Hematopoietic multipotent progenitor cell treated with erythropoietin and hydrocortisone succinate and interleukin-3 and kit ligand, for 17 days (in vitro differentiated cells): ENCODE measurements around the gene DGCR6L.
"Not testable (repeated sequence)": the region's sequence is repeated elsewhere in the genome, so short reads cannot be mapped to it uniquely, and the experiment has no call there.

ENCODE experiments used
- DNase-seq: peaks from one replicate; pipeline ENCODE4 v3.0.0-alpha.2; 2015; ENCODE audit warnings: low spot score

Gene DGCR6L

DNA sequence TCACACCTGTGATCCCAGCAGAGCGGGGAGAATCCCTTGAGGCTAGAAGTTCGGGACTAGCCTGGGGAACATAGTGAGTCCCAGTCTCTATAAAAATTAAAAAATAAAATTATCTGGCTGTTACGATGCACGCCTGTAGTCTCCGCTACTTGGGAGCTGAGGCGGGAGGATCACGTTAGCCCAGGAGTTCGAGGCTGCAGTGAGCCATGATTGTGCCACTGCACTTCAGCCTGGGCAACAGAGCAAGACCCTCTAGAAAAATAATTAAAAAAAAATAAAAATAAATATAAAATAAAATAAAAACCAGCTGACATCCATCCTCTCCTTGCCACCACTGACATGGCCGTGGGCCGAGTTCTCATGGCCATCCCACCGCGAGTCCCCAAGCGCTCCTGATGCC lies 44.0 kb downstream of the DGCR6L start:
- DNase-seq = no peak

- not testable (repeated sequence) for DNase-seq
These were observed 44.5 kb downstream of the DGCR6L start for GRCh38 chr22:20275325-20275724.

DNA sequence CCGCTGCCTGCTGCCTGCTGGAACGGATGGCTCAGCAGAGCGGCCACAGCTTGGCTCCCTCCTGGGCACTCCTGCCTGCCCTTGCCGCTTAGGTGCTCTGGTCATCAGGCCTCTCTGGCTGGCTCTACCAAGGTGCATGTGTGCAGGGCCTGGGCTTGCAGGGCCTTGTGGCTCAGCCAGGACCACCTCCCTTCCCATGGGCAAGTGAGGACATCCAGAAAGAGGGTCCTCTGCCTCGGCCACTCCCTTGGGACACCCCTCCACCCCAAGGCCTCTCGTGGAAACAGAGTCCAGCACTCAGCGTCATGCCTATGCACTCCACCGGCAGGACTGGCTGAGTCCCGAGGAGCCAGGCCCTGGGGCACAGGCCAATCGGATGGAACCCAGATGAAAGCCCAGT lies 45.5 kb downstream of the DGCR6L start:
- DNase-seq = not testable (repeated sequence)

DNA sequence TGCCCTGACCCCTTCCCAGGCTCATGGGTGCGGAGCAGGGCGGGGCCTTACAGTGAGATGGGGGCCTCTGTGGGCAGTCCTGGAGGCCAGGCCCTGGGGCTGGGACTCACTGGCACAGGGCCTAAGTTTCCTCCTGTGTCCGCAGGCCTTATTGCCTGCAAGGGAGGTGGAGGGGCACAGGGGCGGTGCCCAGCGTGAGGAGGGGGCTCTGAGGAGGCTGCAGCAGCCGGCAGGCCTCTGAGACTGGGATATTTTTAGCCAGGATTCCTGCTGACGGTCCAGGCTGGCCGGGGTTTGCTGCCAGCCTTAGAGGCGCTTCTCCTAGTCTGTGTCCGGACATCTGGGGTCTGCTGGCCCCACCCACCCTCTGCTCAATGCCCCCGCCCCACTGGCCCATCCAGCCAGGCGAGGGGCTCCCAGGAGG lies 46.1 kb downstream of the DGCR6L start:
- no peak for DNase-seq

DNA sequence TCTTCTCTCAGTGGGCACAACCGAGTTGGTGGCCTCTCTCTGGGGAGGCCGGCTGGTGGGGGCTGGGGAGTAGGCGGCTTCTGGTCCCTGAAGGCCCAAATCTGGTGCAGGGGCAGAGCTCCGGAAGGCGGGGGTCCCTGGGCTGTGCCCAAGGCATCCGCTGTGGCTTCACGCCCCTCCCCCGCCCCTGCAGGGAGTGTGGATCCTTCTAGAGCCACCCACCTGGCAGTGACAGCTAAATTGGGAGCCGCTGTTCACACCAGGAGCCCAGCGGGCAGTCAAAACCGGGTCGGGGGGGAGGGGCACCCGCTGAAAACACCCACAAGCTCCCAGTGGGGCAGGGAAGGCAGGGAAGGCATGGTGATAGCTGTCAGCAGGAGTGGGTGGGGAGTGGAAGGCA lies 47.2 kb downstream of the DGCR6L start:
- no peak for DNase-seq

- no peak for DNase-seq
These were observed 47.7 kb downstream of the DGCR6L start for GRCh38 chr22:20272174-20272573.

- no peak for DNase-seq
These were observed 48.5 kb downstream of the DGCR6L start for GRCh38 chr22:20271114-20271994.

DNA sequence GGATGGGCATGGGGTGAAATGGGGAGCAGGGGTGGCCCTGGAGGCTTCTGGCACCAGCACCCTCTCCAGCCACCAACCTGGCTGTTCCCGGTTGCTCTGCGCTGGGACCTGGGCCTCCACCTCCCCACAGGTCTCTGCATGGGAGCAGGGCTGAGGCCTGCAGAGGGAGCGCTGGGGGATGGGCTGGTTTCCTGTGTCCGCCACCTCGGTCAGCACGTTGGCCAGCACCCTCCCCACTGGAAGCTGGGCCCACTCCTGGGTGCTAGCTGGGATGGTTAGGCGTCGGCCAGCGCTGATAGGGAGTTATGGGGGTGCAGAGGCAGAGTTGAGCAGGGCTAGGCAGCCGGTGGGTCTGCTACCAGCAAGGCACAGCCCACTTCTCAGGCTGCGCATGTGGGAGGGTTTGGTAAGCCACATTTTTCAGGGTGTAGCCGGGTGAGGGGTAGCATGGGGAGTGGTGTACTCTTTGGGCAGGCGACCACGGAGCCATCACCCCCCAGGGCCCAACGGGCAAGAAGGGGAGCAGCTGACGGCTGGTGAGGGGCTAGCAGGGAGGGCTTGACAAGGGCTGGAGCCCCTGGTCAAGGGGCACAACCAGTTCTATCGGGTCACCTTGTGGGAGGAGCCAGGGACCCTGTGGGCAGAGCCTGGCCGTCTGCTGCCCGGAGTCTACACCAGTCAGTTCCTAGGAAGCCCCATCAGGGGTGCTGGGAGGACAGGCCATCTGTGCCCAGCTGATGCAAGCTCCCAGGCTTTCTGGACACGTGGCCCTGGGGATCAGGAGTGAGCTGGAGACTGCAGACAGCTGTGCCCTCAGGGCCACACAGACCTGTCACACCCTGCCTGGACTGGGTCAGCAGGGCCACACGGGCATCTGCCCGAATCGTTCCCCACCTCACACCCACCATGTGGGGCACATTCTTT lies 49.4 kb downstream of the DGCR6L start:
- DNase-seq = not testable (repeated sequence)

- not testable (repeated sequence) for DNase-seq
These were observed 50.2 kb downstream of the DGCR6L start for GRCh38 chr22:20269673-20270072.

GRCh38 chr22:20269201-20269600 lies 50.7 kb downstream of the DGCR6L start:
- DNase-seq = not testable (repeated sequence)

DNA sequence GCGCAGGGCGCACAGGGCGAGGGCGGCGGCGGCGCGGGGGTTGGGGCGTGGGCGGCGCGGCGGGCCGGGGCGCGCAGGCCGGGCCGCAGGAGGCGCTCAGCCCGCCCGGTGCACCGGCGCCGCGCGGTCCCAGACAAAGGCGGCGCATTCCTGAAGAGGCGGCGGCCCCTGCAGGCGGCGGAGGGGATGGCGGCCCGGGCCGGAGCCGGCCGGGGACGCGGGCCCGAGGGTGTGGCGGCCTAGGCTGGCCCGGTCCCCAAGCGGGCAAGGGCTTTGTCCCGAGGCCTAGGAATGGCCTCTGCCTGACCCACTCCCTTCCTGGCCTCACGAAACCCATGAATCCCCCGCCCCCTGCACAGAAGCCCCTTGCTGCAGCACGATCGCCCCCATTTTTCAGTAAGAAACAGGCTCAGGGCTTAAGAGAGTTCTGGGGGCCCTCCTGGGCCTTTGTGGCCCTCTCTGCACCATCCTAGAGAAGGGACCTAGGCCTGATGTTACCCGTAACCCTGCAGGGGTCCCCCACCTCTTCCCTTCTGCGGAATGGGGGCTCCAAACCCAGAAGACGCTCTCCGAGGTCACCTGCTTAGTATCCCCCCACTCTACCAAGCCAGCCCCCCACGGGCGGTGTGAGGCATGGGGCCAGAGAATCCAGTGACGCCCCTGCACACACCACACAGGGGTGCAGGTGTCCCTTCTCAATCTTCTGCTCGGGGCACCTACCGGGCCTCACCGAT lies 51.4 kb downstream of the DGCR6L start, which contains the start of gene RTN4R:
RTN4R (minus strand) TSS at position 40 of the 734 bp plus-strand sequence. CDS start 226 bp downstream, outside the sequence.
- peak; percentile 20 for DNase-seq

DNA sequence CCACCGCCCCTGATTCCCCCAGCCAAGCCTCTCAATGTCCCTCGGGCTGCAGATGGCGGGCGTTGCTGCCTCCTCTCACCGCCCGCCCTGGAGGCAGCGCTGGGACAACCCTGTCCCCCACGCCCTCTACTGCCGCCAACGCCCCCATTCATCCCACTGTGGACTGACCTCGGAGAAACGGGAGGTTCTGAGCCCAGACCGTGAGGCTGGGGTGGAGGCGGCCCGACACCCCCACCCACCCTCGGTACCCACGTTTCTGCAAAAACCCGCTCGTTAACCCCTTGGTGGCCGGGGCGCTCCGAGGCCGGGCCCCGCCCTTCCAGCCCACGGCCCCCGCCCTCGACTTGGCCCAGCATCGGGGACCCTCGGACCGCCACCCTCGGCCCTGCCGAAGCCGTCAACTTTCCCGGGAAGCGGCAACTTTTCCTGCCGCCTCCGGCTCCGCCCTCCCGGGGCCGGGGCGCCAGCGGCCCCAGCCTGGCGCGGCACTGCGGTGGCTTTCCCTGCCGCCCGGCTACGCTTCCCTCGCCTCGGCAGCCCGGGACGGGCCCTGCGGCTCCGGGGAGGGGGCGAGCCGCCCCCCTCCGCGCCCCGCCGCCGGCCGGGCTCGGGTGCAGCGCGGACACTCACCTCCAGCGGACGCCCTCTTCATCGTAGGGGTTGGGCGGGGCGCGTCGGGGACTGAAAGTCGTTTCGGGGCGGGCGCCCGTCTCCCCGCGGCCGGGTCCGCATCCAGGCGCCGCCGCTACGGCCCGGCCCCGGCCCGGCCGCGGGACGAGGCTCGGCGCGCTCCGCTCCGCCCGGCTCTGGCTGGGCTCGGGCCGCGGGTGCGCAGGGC lies 52.2 kb downstream of the DGCR6L start:
- DNase-seq = no peak

- DNase-seq = not testable (repeated sequence)
These were observed 53.0 kb downstream of the DGCR6L start for GRCh38 chr22:20266667-20267440.

DNA sequence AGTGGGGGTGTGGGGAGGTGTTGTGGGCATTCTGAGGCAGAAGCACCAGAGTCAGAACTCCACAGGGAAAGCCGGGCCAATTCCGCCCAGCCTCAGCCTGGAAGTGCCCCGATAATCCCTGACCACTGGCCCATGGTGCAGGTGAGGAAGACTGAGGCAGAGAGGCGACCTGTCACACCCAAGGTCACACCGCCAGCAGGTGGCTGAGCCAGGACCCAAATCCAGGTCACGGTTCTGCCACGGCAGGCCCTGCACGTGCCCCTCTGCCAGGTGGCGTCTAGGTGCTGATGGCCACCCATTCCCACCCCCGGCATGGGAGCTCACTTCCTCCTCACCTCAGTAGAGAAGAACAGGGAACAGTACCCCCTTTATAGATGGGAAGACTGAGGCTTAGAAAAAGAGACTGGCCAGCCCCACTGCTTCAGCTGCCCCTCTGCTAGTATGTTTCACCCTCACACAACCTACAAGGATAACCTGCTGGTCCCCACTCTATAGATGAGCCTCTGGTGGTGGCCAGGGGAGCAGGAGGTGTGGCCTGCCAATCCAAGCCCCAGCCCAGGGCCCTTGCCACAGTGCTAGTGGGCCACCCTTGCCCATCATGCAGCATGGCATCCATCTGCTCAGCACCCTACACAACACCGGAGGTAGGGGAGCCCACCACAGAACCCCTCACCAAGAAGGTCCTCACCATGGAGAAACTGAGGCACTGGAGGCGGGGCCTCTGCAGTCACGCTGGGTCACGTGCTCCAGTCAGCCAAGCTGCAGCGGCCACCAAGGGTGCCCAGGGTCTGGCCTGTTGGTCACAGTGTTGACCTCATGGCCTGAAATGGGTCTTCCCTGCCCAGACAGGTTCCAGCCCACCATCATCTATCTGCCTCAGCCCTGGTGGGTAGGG lies 53.8 kb downstream of the DGCR6L start:
- DNase-seq = not testable (repeated sequence)

DNA sequence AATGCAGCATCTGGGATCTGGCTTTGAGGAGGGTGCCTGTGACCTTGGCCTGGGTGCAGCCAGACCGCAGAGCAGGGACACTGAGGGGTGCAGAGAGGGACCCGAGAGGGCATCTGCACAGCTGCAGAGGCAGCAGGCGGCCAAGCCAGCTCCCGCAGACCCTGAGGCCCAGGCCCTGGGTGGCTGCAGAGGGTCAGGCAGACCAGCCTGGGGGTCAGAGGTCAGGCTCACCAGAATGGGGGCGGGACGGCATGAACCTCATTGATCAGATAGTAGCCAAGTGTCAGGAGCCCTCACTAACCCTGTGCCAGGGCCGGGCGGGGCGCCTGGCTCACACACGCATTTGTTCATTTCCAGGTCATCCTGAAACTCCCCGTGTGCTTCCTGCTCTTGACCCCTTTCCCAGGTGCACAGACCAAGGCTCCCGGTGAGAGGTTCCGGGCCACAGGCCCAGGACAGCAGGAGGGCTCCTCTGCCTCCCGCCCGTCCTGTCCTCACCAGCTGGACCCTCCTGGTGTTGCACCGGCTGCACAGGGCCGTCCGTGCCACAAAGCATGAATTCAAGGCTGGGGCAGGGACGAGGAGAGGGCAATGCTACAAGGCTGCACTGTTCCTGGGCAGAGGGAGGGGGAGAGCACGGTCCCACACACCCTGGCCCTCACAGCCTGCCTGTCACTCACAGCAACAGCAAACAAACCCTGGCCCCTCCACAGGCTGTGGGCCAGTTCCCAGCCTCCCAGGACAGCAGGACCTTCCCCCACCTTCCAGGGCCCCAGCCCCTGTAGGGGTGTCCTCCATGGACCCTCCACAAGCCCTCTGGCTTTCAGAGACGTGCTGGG lies 55.0 kb downstream of the DGCR6L start:
- no peak for DNase-seq
